ENCODE results near the gene ABI1. TPM values are rescaled to one million over a fixed set of nuclear protein-coding genes. Genes with fewer than 3 reads are reported as not detected.

ABI1 gene
- total RNA-seq, 1 experiment from 2014 or later, result 36.9 TPM

GRCh38 chr10:26700884-26701630, 159.7 kb downstream of the ABI1 start:
- H2BK120ac ChIP-seq (ENCODE audit: low read depth, low read length, poor library complexity, severe bottlenecking), result no peak overlapping the region
- no peaks in the 10 kb centered on the region for H3K4me1 ChIP-seq (ENCODE audit: insufficient read depth, low read length)
- H3K79me1 ChIP-seq (ENCODE audit: insufficient read depth, low read depth, low read length, poor library complexity, severe bottlenecking), result peaks cover 5% of the 10 kb centered on the region
- no peak overlapping the region for H3K56ac ChIP-seq (ENCODE audit: insufficient read length, low read depth, low read length)
- H3K4me2 ChIP-seq (ENCODE audit: insufficient read depth, insufficient read length, low read length), result no peak overlapping the region
- peaks cover 36 to 45% (median 43%) of the 10 kb centered on the region in 3 experiments for H3K36me3 Mint-ChIP-seq (ENCODE audit: insufficient read depth in 1 of 3, low read depth in 3 of 3)
- no peak overlapping the region for H4K8ac ChIP-seq (replicated peaks; ENCODE audit: insufficient read length, low read depth, low read length)
- no peak overlapping the region for H2AK5ac ChIP-seq (ENCODE audit: insufficient read length, low read length)
- no peak overlapping the region for H4K5ac ChIP-seq (ENCODE audit: insufficient read length, low read depth, low read length)
- WGBS (ENCODE audit: extremely low coverage, insufficient read length, low lambda C conversion rate), result no CpG with 5 or more reads among the region's 4 CpGs
- no peak overlapping the region for H2BK15ac ChIP-seq (ENCODE audit: low read depth, low read length)
- H3K27ac Mint-ChIP-seq, result no peak overlapping the region
- peaks cover 23% of the 10 kb centered on the region; the same call in 1 of the 2 replicates for H3K79me2 ChIP-seq (ENCODE audit: insufficient read depth, low read length)
- H2BK12ac ChIP-seq (ENCODE audit: insufficient read length, low read depth, low read length), result no peak overlapping the region
- H3K27me3 Mint-ChIP-seq (ENCODE audit: low read depth), result no peaks in the 10 kb centered on the region
- H2BK20ac ChIP-seq (ENCODE audit: low read depth, low read length, poor library complexity, severe bottlenecking), result no peak overlapping the region
- H3K18ac ChIP-seq (ENCODE audit: insufficient read length, low read depth, low read length), result no peak overlapping the region
- no peak overlapping the region for H2BK5ac ChIP-seq (ENCODE audit: insufficient read length, low read length)
- no peak overlapping the region for H3T11ph ChIP-seq (ENCODE audit: low read length)
- peaks cover 0 to 7% of the 10 kb centered on the region in 2 experiments; a peak in 3 of 5 replicates for H3K9me3 Mint-ChIP-seq
- H3K4me3 Mint-ChIP-seq, result no peak overlapping the region
- no peak overlapping the region for H3K9ac ChIP-seq (ENCODE audit: extremely low read depth, insufficient read length, low read length)
- no peaks in the 10 kb centered on the region for H3K27me3 ChIP-seq (ENCODE audit: insufficient read depth, low read length)
- H4K91ac ChIP-seq (ENCODE audit: insufficient read length, low read depth, low read length), result no peak overlapping the region
- H3K14ac ChIP-seq (ENCODE audit: insufficient read depth, low read length), result no peak overlapping the region
- no peak overlapping the region for H3K23ac ChIP-seq (ENCODE audit: insufficient read length, low read depth, low read length)
- H2AFZ ChIP-seq (ENCODE audit: low read length), result no peak overlapping the region
- peaks cover 6% of the 10 kb centered on the region for H3K23me2 ChIP-seq (ENCODE audit: insufficient read length, low read depth, low read length, poor library complexity, severe bottlenecking)
- H3K4me1 Mint-ChIP-seq, result peaks cover 7 to 15% of the 10 kb centered on the region in 2 experiments; a peak in 3 of 4 replicates
- H3K9me3 ChIP-seq (ENCODE audit: control insufficient read depth, low read depth, low read length), result no peaks in the 10 kb centered on the region
- no peaks in the 10 kb centered on the region for H4K20me1 ChIP-seq (ENCODE audit: control insufficient read depth, insufficient read depth, insufficient read length)
- H3K4ac ChIP-seq (ENCODE audit: low read depth, low read length), result no peak overlapping the region
- no peak overlapping the region for H3K27ac ChIP-seq (ENCODE audit: insufficient read length, low read depth, low read length)
- TF ChIP-seq, protein P1, sequence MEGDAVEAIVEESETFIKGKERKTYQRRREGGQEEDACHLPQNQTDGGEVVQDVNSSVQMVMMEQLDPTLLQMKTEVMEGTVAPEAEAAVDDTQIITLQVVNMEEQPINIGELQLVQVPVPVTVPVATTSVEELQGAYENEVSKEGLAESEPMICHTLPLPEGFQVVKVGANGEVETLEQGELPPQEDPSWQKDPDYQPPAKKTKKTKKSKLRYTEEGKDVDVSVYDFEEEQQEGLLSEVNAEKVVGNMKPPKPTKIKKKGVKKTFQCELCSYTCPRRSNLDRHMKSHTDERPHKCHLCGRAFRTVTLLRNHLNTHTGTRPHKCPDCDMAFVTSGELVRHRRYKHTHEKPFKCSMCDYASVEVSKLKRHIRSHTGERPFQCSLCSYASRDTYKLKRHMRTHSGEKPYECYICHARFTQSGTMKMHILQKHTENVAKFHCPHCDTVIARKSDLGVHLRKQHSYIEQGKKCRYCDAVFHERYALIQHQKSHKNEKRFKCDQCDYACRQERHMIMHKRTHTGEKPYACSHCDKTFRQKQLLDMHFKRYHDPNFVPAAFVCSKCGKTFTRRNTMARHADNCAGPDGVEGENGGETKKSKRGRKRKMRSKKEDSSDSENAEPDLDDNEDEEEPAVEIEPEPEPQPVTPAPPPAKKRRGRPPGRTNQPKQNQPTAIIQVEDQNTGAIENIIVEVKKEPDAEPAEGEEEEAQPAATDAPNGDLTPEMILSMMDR (conservative IDR thresholded peaks at IDR 0.05), result no peak
- DNase-seq, result no peak

Measured in H9 (cell line).